GM21576 (cell line): Measurements from ENCODE around the gene PIGH.
A peak's percentile ranks its signal among the peaks of the same experiment; 100 is the strongest.
"Not testable (repeated sequence)": the region's sequence is repeated elsewhere in the genome, so short reads cannot be mapped to it uniquely, and the experiment has no call there.

Experiments
- ATAC-seq: cut with Tn5 transposase; IDR thresholded peaks from one replicate; pipeline ENCODE4 v1.9.1; 2021; ENCODE audit warnings: mild to moderate bottlenecking, moderate library complexity; ENCODE audit not compliant: unreplicated experiment

The PIGH gene, protein sequence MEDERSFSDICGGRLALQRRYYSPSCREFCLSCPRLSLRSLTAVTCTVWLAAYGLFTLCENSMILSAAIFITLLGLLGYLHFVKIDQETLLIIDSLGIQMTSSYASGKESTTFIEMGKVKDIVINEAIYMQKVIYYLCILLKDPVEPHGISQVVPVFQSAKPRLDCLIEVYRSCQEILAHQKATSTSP

DNA sequence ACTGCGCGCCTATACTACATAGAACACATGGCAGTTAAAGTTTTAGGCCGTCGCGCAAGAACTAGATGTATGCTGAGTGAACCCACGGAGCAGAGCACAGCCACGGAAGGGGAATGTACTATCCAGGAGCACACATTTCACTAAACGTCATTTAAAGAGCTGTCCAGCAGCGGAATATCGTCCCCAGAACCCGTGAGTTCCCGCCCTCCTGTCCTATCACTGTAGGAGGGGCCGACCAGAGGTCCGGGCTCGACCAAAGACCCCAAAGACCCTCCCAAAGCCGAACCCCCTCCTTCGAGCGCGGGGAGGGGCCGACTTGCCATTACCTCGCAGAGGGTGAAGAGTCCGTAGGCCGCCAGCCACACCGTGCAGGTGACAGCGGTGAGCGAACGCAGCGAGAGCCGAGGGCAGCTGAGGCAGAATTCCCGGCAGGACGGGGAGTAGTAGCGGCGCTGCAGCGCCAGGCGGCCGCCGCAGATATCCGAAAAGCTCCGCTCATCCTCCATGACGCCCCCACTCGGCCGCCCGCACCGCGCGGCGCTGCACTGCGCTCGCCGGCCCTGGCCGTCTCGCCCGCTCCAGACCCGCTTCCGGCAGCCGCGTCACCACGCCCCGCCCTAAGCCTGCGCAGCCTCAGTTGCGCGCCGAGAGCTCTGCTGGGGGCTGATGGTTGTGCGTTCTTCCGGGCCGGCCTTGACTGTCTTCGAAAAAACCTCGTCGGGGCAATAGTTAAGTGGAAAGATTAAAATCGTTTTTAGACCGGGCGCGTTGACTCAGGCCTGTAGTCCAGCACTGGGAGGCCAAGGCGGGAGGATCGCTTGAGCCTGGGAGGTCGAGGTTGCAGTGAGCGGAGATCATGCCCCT lies at the start of gene PIGH:
Gene PIGH, minus strand, starts transcription at position 571 of the 864 bp plus-strand sequence. Its CDS starts 65 bp downstream, at position 506.
- peak; percentile 87 for ATAC-seq

DNA sequence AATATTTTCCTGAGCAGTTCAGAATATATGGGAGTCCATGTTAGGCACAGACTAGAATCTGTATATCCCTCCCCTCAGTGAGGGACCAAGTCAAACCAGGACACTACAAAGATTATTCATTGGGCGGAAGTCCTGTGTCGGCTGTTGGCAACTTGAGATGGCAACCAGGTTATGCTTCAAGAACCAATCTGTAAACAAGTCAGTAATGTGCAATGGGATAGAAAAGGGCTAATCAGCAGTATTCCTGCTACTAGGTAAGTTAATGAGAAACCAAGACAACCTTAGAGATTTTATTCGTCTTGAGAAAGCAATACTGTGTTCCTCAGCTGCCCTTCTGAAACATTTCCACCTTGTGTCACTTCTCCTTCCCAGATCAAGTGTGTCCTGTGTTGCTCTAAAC lies 46.1 kb upstream of the PIGH start:
- no peak for ATAC-seq

DNA sequence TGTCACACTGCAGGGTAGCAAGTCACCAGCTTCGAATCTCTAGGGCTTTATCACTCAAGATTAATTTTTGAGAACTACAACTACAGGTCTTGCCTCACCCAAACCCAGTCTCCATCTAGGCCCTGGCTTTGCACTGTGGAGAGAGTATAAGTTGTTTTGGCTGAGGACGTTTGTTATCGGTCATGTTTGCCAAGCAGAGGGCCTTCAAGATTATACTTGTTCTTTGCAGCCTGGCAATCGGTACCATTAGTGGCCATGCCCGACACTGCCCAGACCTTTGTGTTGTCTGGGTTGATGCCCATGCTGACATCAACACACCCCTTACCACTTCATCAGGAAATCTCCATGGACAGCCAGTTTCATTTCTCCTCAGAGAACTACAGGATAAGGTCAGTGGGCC lies 45.3 kb upstream of the PIGH start:
- ATAC-seq = no peak

DNA sequence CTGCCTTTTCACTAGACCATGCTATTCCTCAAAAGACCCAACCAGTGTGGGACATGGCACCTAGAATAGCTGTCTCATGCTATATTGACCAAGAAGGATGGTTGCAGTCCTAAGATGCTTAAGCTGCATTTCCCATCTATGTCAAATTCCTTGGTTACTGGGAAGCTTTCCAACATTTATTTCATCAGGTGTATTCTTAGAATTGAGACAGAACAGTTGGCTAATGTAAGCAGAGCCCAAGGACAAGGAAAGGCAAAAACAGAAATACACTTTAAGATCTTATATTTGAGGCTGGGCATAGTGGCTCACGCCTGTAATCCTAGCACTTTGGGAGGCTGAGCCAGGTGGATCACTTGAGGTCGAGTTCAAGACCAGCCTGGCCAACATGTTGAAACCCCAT lies 44.4 kb upstream of the PIGH start:
- no peak for ATAC-seq

DNA sequence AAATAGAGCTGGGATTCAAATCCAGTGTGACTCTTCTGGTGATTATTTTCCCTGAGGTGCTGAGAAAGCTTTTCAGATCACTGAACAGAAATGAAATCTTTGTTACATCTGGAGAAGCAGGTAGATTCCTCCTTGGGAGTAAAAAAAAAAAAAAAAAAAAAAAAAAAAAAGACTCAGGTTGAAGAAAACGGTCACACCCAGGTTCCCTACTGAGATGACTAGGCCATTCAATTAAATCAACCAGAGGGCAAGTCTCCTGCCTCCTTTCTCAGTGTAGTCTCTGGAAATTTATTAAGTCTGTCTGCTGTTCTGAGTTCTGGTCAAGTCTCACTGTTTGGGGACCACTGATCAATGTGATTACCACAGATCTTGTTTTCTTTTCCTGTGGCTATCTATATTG lies 43.6 kb upstream of the PIGH start:
- ATAC-seq = no peak

DNA sequence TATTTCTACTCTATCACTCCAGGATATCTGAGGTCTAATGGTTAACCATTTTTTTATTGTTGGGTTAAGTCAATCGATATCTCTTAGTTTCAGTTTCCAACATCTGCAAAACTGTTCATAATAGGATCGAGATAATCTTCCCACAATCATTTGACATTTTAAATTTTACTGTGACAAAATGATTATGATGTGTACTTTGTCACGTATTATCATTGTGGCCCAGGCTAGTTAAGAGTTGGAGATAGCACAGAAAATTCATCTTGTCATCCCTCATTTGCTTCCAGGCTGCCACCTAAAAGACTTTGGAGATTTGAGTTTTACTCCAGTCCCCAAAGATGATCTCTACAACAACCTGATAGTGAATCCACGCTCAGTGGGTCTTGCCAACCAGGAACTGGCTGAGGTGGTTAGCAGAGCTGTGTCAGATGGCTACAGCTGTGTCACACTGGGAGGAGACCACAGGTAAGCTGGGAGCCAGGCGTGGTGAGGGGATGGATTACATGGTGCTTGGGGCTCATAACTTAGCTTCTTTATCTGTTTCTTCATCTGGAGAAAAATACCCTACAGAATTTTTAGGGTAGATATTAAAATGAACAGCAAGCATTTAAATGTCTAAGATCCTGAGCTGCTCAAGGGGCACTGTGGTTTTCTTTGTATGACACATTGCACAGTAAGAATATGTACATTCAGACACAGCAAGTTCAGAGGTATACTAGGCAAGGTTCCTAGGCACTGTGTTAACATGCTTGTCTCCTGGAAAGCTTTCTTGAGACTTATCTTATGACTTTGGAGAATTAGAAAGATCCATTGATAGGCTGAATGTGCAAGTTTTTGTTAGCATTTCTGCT lies 42.1 kb upstream of the PIGH start:
- no peak for ATAC-seq

DNA sequence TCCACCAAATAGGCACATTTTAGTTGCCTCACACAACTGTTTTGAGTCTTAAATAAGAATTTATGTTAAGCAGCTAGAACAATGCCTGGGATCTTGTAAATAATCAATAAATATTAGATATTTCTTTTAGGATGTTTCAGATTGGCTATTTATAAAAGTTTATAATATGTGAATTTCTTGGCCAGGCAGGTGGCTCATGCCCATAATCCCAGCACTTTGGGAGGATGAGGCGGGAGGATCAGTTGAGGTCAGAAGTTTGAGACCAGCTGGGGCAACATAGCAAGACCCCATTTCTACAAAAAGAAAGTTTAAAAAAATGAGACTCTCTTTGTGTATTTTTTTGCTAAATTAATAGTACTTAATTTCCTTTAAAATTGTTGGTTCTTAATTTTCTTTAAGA lies 41.4 kb upstream of the PIGH start:
- no peak for ATAC-seq

DNA sequence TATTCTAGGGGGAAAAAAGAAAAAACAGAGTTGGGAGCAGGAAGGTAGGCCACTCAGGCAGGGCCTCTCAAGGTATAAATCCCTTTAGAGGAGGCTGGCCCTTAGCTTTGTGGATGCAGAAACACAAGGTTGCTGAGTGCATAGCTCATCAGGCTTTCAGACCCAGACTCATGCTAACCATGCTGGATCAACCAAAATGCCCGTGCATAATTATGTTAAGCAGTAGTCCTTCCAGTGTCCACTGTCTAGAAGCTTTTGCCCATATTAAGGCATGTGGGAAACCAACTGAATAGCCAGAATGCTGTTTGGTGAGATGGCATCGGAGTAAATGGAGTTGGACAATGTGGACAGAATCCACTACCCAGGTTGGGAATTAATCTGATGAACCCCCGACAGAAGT lies 38.6 kb upstream of the PIGH start:
- no peak for ATAC-seq

DNA sequence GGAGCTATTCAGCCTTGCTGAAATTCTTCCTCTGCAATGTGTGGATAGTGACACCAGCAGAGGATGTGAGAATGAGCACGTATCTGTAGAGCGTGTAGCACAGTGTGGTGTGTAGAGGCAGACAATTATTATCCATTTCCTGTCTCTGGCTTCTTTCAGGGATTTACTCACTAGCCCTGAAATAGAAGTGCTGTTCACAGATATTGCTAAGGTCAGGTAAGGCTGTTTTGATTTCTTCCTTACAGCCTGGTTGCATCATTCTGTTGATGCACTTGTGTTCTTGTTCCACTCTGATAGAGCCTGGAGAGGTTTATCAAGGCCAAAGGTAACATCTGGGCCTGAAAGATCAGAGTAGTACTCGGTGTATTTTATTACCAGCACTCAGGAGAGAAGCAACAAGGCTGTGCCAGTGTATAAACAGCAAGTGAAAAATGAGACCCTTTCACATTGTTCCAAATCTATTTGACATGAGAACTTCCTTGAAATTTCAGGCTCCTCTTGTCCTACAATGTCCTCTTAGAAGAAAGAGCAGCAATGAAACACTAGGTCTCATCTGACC lies 36.4 kb upstream of the PIGH start:
- ATAC-seq = no peak

DNA sequence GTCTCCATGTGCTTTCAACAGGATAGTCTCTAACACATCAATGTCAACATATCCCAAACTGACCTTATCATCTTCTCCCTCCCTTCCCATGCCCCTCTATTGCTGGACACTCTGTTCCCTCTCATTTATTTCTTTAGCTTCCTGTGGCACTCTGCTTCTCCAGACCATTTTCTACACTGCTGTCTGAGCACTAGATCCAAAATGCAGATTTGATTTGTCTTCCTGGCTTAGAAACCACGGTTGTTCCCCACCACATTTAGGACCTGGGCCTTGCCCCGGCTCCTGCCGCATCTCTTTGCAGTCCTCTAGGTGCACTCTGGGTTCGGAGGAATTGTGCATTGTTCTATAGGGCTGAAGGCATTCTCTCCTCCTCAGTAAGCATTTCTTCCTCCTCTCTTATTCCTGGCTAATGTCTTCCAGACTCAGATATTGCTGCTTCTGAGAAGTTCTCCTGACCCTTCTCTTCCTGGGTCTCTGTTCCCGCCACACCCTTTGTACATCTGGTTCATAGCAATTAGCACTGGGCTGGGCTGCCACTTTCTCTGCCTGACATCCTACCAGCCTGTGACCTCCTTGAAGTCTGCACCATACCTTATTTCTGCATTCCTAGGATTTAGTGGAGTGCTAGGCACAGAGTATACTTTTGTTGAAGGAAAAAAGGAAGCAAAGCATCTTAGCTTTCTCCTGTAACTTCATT lies 33.5 kb upstream of the PIGH start:
- ATAC-seq = no peak

DNA sequence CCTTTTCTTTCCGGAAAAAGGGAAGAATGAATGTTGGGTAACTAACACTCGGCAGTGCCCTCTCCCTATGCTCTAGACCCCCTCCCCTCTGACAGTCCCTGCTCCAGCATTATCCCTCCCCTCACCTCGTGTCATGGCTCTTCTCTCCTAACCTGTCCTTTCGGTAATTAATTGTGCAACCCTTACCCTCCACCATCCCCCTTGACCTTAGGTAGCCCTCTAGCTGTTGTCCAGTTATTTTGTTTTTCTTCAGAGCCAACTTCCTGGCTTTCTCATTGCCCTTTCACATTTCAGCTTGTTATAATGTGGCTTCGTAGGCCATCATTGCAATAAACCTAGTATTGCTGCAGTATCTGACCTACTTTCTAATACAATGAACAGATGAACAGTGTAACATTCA lies 30.9 kb upstream of the PIGH start:
- ATAC-seq = no peak

DNA sequence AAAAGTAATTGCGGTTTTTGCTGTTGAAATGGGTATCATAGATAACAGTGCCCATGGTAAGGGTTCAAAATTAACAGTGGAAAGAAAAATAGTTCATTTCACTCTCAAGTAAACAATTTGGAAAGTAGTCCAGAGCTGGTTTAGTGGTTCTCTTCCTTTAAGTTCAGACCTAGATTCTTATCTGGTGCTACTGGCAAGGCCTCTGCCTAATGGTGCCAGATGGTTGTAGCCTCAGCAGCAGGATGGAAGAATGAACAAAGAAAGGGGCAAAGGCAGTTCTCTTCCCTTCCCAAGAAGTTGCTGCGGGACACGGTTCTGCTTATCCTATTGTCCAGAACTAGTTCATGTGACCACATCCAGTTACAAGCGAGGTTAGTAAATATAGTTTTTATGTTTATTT lies 30.1 kb upstream of the PIGH start:
- no peak for ATAC-seq

DNA sequence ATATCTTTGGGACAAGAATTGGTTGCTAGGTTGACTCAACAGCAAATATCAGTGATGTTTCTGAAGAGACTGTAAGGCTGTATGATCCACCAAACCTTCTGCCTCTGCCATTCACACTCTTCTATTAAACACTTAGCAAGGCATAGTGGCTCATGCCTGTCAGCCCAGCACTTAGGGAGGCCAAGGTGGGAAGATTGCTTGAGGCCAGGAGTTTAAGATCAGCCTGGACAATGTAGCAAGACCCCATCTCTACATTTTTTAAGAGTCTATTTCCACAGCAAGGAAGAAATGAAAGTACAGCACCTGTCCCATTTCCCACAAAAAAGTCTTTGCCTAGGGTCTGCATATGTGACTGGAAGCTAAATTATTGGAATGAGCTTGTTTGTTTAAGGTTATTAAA lies 27.5 kb upstream of the PIGH start:
- no peak for ATAC-seq

DNA sequence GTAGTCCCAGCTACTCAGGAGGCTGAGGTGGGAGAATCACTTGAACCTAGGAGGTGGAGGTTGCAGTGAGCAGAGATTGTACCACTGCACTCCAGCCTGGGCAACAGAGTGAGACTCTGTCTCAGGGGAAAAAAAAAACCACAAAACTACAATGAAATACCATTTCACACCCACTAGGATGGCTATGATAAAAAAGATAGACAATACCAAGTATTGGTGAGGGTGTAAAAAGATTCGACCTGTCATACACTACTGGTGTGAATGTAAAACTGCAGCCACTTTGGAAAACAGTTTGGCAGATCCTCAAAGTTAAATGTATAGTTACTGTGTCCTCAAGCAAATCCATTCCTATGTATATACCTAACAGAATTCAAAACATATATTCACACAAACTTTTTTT lies 26.1 kb upstream of the PIGH start:
- not testable (repeated sequence) for ATAC-seq

DNA sequence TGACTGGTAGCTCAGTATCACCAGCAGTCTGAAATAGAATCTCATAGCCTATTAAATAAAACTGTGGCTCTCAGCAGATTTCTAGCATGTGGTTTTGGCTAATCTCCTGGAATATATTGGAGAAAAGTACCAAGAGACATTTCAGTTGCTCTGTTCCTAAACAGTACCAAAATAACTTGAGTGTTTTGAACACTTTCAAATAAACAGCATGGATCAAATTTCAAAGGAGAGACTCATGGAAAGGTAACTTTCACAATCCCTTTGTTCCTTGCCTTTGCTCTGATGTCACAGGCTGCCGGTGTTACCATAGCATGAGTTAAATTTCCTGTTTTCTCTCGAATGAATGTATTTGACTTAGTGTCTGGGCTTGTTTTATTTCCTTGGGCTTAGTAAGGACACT lies 23.0 kb upstream of the PIGH start:
- ATAC-seq = no peak

DNA sequence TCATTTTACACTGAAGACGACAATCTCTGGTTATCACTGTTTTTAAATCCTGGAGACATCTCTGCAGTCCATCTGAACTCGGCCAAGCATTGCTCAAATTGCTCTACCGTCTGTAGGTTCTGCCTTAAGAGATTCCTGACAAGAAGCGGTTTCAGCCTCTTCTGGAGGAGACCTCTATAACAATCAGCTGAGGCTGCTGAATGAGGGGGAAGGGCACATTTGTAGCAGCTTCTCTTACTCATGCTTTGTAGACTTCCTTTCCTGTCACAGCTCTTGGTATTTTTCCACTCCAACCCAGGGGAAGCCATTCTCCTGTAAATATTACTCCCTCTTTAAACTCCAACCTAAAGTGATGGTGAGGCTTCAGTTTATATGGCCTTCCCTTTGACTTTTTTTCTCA lies 22.6 kb upstream of the PIGH start:
- no peak for ATAC-seq

DNA sequence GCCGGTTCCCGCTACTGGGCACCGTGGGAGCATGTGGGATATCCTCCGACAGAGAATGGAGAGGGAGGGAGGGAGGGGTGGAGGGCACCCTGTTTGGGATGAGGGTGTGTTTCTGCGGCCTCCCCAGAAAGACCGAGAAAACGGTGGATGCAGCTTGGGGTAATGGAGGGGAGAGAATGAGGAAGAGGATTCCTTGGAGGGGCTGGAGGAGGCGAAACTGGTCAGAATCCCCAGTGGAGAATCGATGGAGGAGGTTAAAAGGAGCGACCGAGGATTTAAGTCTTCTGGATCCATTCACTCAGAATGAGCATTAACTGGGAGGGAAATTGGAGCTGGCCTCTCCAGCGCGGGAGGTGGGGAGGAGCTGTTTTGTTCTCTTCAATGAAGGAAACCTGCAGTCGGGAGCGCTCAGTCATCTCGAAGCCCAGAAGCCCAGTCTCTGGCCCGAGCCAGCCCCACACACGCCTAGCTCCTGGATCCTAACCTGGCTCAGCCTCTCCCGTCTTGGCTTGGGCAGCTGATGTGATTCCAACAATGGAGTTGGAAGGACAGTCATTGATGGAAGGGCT lies 20.2 kb upstream of the PIGH start:
- no peak for ATAC-seq

DNA sequence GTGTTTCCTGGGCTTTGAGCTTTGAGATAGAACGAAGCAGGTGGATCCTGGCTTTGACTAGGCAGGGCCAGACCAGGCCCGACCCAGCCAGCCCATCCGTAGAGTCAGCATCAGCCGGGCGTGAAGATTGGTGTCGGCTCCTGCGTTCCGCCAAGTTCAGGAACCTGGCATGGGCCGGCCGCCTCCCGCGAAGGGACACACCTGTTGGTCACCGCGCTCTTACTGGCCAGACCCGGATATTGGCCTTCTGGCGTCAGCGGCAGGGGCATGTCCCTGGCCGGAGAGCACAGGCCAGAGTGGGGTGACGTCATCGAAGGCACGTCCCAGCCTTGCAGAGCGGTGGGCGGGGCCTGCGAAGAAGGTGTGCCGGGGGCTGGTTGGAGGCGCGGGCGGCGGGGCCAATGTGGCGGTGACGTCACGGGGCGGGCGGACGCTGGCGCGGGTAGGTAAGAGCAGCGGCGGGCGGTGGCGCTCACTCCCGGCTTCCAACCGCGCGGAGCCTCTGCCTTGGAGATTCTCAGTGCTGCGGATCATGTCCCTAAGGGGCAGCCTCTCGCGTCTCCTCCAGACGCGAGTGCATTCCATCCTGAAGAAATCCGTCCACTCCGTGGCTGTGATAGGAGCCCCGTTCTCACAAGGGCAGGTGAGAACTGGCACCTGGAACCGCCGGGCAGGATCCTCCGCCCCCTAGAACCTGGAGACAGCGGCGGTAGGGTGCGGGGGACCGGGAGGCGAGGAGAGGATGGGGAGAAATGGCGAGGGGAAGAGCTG lies 19.6 kb upstream of the PIGH start, which contains the start of gene ARG2:
Gene ARG2, plus strand, starts transcription at position 475 of the 771 bp plus-strand sequence. Its CDS starts 58 bp downstream, at position 533.
- ATAC-seq = peak; percentile 92

DNA sequence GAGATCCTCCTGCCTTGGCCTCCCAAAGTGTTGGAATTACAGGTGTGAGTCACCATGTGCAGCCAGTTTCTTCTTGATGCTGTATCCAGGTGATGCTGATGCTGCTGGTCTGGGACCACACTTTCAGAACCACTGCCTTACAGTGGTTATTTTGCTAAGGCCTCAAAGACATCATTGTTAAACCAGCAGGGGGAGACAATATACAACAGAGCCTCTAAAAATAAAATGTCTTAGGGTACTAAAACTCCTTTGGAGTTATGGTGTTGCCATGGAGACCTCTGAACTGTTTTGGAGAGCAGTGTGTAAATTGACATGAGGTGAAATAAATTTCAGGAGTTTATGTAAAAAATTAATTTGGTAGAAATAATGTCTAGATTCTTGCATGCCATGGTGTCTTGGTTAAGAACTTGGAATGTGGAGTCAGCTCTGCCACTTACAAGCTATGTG lies 18.6 kb upstream of the PIGH start:
- no peak for ATAC-seq
